HG02870 (cell line): ENCODE results near the gene ZNF845.
"Not testable (repeated sequence)": the region's sequence is repeated elsewhere in the genome, so short reads cannot be mapped to it uniquely, and the experiment has no call there.

ENCODE experiments used
- ATAC-seq: cut with Tn5 transposase; IDR thresholded peaks from one replicate; pipeline ENCODE4 v1.9.1; 2021; ENCODE audit warnings: mild to moderate bottlenecking, moderate library complexity; ENCODE audit not compliant: unreplicated experiment

Gene ZNF845

DNA sequence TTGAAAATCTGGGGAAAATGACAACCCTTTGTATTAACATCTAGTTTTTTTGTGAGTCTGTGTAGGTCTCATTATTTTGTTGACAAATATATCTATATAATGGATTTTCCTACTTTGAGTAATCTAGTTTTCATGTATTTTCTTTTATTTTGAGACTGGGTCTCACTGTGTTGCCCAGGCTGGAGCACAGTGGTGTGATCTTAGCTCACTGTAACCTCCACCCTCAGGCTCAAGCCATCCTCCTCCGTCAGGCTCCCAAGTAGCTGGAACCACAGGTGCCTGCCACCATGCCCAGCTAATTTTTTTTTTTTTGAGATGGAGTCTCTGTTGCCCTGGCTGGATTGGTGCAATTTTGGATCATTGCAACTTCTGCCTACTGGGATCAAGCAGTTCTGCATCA is 41.2 kb downstream of the ZNF845 start:
- ATAC-seq = no peak

DNA sequence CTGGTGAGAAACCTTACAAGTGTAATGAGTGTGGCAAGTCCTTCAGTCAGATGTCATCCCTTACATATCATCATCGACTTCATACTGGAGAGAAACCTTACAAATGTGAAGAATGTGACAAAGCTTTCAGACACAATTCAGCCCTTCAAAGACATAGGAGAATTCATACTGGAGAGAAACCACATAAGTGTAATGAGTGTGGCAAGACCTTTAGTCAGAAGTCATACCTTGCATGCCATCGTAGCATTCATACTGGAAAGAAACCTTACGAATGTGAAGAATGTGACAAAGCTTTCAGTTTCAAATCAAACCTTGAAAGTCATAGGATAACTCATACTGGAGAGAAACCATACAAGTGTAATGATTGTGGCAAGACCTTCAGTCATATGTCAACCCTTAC is 47.8 kb downstream of the ZNF845 start:
- ATAC-seq = no peak

DNA sequence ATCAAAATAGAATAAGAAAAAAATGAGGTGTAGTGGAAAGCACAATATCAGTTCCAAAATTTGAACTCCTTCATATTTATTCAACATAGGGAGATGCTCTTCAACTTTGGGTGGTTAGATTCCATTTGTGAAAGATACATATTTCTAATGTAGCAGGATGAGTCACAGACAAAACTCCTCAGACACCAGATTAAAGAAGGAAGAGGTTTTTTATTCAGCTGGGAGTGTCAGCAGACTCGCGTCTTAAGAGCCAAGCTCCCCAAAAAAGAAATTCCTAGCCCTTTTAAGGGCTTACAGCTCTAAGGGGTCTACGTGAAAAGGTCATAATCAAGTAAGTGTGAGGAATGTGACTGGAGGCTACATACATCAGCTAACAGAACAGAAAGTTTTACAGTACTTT is 54.6 kb downstream of the ZNF845 start:
- no peak for ATAC-seq

DNA sequence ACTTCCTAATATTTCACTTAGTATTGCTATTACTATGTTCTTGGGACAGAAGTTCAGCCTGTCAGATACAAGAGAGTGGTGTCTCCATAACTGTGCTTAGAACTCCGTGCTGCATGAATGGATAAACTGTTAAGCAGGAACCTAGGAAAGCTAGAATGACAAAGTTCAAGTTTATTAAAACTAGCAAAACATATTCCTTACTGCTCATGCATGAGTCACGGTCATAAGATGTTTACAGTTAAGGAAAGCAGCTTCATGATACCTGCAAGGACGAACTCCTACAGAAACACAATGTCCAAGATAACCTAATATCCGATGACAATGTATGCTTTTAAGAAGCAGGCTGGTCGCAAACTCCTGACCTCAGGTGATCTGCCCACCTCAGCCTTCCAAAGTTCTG is 55.4 kb downstream of the ZNF845 start:
- no peak for ATAC-seq

DNA sequence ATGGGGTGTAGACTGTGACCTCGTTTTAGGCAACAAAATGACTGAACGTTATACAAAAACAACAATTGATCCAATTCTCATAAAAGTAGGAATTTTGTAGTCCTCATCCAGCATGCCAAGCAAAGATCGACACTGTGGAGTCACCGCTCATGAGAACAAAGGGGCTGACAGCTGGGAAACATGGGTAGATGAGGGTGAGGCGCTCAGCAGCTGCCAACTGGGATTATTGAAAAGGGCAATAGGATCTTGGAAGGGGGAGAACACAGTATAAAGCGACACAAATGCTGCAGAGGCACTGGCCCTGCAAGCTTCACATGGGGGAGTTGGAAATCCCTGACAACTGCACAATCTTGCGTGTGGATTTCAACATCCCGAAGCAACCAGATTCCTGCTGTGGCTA is 56.0 kb downstream of the ZNF845 start:
- ATAC-seq = no peak

DNA sequence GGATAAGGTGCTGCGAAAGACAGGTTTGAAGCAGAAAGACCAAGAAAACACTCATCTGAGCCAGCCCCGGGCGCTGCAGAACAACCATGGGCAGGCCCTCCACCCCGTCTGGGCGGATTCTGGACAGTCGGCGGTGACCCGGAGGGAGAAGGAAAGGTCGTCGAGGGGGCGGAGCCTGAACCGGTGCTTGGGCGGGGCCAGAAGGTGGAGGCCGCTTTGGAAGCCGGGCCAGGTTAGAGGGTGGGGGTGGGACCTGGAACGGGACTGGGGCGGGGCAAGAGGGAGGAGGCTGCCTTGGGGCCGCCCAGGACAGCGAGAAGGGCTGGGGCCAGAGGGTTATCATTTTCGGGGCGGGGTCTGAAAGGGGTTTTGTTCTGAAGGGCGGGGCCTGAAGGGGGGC is 56.4 kb downstream of the ZNF845 start:
- ATAC-seq = no peak

DNA sequence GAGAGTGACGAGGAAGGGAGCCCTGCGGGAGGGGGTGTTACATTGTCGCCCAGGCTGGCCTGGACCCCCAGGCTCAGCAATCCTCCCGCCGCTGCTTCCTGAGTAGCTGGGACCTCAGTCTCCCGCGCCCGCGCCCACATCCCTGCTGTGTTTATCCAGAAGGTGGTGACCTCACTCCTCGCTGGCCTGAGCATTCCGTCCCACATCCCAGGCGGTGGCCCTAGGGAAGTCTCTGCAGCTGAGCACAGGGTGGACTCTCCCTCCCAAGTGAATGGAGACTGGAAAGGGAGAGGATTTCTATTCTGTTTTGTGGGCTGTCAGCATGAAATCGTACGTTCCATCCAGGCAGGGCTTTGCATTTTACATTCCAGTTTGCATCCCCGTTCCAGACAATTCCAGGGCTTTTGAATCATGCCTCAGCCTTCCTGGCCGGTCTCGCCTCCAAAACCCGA is 61.0 kb downstream of the ZNF845 start:
- no peak for ATAC-seq

DNA sequence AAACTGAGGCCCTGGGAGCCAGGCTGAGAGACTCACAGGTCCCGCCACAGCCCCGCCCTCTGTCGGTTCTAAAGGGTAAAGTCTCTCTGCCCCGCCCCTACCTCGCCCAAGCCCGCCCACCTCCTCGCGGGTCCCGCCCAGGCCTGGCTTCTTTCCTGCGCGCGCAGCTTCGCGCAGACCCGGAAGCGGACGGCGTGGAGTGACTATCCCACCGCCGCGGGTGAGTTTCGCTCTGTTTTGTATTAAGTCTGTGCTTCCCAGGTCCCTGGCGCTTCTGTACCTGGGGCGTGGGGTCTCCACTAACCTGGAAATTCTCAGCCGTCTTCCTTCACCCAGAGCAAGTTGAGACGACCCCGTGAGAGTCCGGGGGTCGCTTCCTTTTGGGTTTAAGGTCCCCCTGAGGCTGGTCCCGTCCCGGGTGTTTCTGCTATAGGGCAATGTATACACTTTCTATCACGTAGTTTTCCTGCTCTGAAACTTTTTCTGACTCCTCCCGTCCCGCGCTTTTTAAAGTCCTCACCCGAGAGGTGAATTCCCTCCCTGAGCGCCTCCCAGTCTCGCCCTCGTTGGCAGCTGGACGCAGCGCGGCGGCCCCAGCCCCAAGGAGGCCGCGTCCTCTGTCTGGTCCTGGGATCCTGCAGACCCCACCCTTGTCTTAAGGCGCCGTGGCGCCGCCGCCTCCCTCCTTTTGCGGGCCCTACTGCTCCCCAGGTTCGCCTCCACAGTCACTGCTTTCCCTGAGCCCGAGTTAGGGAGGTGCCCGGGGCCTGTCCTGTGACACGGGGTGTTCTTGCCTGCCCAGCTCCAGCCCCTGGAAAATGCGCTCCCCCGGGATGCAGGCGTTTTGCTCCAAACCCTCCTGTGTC is 61.7 kb downstream of the ZNF845 start, which contains the start of gene ZNF765:
ZNF765 (plus strand) TSS at position 176 of the 866 bp plus-strand sequence. CDS start 2,867 bp downstream, outside the sequence.
- ATAC-seq = peak; percentile 76

DNA sequence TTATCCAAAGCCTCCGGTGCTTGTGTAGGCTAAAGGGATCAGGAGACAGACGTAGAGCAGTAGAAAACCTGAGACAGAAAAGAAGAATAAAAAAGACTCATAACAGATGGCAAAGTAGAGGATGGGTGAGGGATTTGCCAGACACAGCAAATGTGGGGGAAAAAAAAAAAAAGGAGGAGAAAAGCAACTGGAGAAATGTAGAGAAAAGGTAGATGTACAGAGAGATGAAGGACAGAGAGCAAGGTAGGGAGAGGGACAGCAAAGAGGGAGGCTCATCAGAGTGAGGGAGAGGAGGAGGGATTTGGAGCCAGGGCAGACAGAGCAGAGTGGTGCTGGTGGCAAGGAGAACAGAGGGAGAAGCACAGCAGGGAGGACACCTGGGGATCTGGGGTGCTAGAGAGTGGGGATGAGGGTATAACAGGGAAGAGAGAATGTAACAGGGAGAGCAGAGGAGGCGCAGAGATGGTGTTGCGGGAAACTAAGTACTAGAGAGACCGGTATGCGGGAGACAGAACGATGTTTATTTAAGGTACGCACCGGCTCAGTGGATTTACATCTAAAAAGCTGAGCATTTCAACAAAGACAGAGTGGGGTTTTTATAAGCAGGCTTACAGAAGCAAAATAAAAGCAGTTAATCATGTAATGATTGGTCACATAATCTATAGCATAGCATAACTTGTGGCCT is 62.4 kb downstream of the ZNF845 start:
- not testable (repeated sequence) for ATAC-seq

DNA sequence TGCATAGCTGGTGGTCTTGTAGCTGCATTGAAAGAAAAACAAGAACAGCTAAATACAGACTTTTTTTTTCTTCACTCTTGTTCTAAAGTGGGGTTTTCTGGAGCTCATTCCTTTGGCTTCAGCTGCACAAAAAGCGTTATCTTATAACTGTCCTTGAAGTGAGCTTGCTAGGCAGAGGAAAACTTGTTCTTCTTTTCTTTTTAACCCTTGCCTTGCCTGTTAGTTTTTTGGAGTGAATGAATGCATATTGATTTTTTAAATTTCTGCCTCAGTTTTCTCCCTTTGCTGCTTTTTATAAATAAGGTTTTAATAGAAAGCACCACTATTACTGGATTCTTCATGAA is 62.9 kb downstream of the ZNF845 start:
- ATAC-seq = no peak

DNA sequence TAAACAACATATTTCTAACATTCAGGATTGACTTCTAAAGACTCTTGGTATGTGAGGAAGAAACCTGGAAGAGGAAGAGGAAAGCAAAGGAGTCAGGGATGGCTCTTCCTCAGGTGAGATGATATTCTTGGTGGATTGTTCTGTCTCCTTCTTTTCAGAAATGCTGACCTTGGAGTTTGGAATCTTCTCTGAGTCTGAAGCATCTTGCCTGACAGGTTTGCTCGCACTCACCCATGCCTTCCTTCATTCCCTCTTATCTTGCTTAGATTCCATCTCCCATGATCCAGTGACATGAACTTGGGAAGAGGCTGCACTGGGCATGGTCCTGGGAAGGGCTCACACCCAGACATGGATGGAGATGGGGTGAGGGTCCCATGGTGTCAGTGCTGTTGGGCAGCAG is 64.4 kb downstream of the ZNF845 start:
- not testable (repeated sequence) for ATAC-seq
